Epithelial cell of esophagus (primary cell): ENCODE measurements around the gene KREMEN1.

Experiments used
- DNase-seq: peaks from one replicate; pipeline ENCODE4 v3.0.0; 2010; ENCODE audit warnings: low read depth
- H3K4me3 ChIP-seq: 2 replicates; pipeline ENCODE4 v1.5.1; 2011; ENCODE audit warnings: mild to moderate bottlenecking, low read length, control low read depth
- CTCF ChIP-seq: IDR thresholded peaks from 2 replicates; pipeline ENCODE4 v1.5.1; 2011; ENCODE audit warnings: low read depth, mild to moderate bottlenecking, low read length, control low read depth, inconsistent platforms; ENCODE audit not compliant: insufficient read depth; ENCODE audit errors: missing control alignments

The KREMEN1 gene

DNA sequence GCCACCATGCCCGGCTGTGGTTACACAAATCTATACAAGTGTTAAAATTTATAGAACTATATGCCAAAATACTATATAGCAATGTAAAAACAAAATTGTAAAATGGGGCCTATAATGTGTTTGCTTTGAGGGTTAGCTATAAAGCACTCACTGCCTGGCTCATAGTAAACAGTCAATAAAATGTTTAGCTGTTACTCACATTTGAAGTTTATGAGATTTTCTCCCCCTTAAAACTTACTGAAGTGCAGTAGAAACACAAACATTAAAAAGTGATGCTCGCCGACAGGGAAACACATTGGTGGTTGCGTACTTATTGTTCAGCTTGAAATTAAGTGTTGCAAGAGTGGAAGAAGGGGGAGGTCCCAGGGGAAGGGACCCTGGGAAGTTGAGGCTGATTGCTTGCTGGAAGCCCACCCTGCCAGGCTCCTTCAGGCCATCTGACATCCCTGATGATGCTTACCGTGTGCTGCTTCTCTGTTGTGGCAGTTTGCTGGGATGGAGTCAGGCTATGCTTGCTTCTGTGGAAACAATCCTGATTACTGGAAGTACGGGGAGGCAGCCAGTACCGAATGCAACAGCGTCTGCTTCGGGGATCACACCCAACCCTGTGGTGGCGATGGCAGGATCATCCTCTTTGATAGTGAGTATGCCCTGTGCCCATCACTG lies 52.1 kb downstream of the KREMEN1 start:
- no peak for TF ChIP-seq CTCF
- no peak for DNase-seq
- no peak overlapping the region for H3K4me3 ChIP-seq

GRCh38 chr22:29125443-29125778 lies 52.6 kb downstream of the KREMEN1 start:
- H3K4me3 ChIP-seq, result no peak overlapping the region
- no peak for DNase-seq
- no peak for TF ChIP-seq CTCF

DNA sequence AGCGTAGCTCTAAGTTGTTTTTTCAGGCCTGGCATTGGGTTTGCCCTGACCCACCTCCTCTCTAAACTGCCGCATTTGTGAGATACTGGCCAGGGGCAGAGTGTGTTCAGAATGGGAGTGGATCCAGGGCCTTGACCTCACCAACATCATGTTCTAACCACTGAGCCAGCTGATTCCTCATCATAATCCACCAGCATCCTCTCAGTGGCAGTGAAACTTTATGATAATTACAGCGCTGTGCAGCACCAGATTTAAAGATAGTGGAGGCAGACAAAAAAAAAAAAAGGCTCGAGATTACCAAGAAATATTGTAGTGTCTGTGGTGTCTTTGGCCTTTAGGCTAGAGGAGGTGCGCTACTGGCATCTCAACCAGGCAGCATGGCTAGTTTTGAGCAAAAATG lies 53.0 kb downstream of the KREMEN1 start:
- TF ChIP-seq CTCF, result no peak
- H3K4me3 ChIP-seq, result no peak overlapping the region
- DNase-seq, result no peak

DNA sequence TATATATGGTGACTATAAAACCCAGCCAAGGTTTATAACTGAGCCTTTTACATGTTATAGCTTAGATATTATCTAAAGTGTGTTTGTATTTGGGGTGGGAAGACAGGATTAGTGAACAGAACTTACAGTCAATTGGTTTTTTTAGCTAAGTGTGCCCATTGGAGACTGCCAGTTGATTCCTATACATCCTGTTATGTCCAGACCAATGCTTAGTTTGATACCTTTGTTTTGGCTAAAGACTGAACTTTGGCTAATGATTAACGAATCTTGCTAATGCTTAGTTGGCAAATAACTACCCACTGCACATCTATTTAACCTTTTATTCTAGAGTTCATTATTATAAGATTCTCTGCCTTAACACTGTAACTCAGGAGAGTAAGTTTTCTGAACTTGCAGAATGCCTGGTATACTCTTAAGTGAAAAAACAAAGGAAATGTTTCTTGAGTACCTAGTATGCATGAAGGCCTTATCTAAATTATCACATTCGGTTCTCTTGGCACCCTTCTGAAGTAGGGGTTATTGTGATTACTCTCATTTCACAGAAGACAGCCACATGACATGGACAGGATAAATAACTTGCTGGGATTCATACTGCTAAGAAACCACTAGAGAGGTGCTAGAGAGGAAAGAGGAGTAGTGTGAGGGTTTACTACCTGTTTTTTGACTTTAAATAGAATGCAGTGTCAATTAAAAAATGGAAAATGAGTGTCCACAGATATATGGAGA lies 54.0 kb downstream of the KREMEN1 start:
- no peak for TF ChIP-seq CTCF
- H3K4me3 ChIP-seq, result no peak overlapping the region
- DNase-seq, result no peak

DNA sequence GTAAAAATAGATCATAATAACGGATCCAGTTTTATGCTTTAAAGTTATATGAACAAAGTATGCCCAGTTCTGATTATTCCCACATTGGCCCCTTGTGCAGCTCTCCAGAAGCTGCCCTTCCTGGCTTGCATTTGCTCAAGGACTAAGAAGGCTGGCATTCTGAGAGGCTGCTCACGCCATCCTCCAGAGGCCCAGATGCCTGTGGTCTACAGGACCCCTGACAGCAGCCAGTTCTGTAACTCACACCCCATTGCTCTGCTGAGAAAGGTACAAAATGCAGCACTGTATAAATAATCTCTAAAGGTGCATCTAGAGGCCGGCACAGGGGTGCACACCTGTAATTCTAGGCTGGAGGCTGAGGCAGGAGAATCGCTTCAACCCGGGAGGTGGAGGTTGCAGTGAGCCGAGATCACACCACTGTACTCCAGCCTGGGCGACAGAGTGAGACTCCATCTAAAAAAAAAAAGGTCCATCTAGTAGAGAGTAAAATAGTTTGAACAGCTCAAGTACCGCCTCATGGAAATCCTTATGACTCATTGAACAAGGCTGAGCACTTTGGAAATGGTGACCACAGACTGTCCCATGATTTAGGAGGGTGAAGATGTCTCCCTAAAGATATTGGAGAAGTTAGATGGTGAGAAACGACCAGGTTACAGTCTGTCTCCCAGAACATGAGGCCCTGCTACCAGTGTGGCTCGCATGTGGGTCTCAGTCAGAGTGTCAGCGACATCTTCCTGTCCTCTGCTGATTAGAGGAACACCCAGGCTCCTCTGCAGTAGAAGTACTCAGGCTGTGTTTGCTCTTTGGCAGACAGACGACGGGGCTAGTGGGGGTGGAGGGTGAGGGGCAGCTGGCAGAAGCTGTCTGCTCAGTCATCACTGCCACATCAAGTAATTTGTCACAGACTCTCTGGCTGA lies 56.3 kb downstream of the KREMEN1 start:
- DNase-seq, result no peak
- TF ChIP-seq CTCF, result no peak
- H3K4me3 ChIP-seq, result no peak overlapping the region

DNA sequence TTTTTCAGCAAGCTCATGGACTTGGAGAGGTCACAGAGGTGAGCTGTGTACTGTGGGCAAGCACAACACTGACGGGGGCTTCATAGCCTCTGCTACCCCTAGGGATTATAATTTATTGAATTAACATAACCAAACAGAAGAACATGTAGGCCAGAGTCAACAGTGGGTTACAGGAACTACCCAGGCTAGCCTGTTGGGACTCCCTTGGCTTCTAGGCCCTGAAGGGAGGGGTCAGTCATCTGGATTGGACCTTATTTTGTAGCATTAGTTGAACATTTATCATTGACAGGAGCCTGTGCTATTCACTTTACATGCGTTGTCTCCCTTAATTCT lies 56.9 kb downstream of the KREMEN1 start:
- TF ChIP-seq CTCF, result no peak
- H3K4me3 ChIP-seq, result no peak overlapping the region
- no peak for DNase-seq
